Psoas muscle (tissue), 8 donors: ENCODE measurements around the gene CCDC92B. TPM values are rescaled to one million over a fixed set of nuclear protein-coding genes. Genes with fewer than 3 reads are reported as not detected.
"Not testable (repeated sequence)": the region's sequence is repeated elsewhere in the genome, so short reads cannot be mapped to it uniquely, and the experiment has no call there.

Source experiments
- ATAC-seq, 4 donors: fragments of 200-7000 bp; cut with Tn5 transposase; one replicate each; pipeline ENCODE4 v1.9.1; 2020; ENCODE audit warnings: moderate library complexity in 3 of 4, mild to moderate bottlenecking in 2 of 4
- DNase-seq, 2 donors: peaks; one replicate each; pipeline ENCODE4 v3.0.0-alpha.2; 2020
- H3K27ac ChIP-seq: fragments of 200-600 bp; one replicate; pipeline ENCODE4 v1.8.0; 2022
- H3K27me3 ChIP-seq, 3 donors: fragments of 200-600 bp in 1 of 3; one replicate each; pipeline versions ENCODE4 v1.6.1 to v1.8.0; 2013 to 2022; ENCODE audit warnings: low read length in 2 of 3, mild to moderate bottlenecking in 2 of 3, moderate library complexity in 1 of 3; ENCODE audit not compliant: insufficient read depth in 3 of 3
- H3K36me3 ChIP-seq, 2 donors: fragments of 200-600 bp in 1 of 2; one replicate each; pipeline versions ENCODE4 v1.6.1 to v1.8.0; 2013 to 2022; ENCODE audit warnings: low read depth in 1 of 2, mild to moderate bottlenecking in 1 of 2, moderate library complexity in 1 of 2; ENCODE audit not compliant: insufficient read depth in 1 of 2
- H3K4me1 ChIP-seq: fragments of 200-600 bp; one replicate; pipeline ENCODE4 v1.8.0; 2022
- H3K4me3 ChIP-seq: fragments of 200-600 bp; one replicate; pipeline ENCODE4 v1.8.0; 2022; ENCODE audit warnings: mild to moderate bottlenecking
- H3K9me3 ChIP-seq: fragments of 200-600 bp; one replicate; pipeline ENCODE4 v1.8.0; 2022
- WGBS, 3 donors: extraction: QIAGEN DNeasy Blood & Tissue Kit; methylation state at CpG; one replicate each; pipeline versions ENCODE4 v1.1.6 to v1.1.7; 2013; 5-methylcytosine and 5-hydroxymethylcytosine counted together
- intact Hi-C, 2 donors: fragments of 100-400 bp; cut with DNase I; formaldehyde crosslinking; loops; one replicate each; pipeline versions ENCODE4 v1.11.0 to v1.14.2; 2022
- polyA plus RNA-seq, 3 donors: library from polyadenylated mRNA; stranded (reverse); fragments of 200-250 nt; gene quantifications; one replicate each; pipeline ENCODE4 v1.2.3, GENCODE V29; 2013
- total RNA-seq, 4 donors: library from RNA; stranded (reverse); fragmentation: NEBNext Ultra II Directional in 2 of 4; extraction: Animal tissue kit (Norgen Biotek cat#: 25700) in 2 of 4; gene quantifications; one replicate each; pipeline versions ENCODE4 v1.2.1 to v1.2.4, GENCODE V29; 2021 to 2023
- TF ChIP-seq, protein P1 (sequence below): fragments of 200-600 bp; IDR thresholded peaks from one replicate; pipeline ENCODE4 v1.8.0; 2022; ENCODE audit warnings: antibody characterized with exemption
- donor health status: healthy with polysubstance abuse.
- donor health status: DM: no; HTN: no; CAD: no; lungs with moderate emphysema.
- donor health status: Bipolar disorder and iron deficiency.
- donor health status: healthy.
- donor health status: DM: yes; HTN: yes; CAD: no.
- donor health status: DM: no; HTN: no; CAD: no.
- donor health status: DM: no; HTN: no; CAD: no.
- donor health status: DM: yes; HTN: yes; CAD: no.

The CCDC92B gene
- total and polyA plus RNA-seq, 7 donors = 0.01 to 0.23 (median 0.07) TPM; not detected in 3

DNA sequence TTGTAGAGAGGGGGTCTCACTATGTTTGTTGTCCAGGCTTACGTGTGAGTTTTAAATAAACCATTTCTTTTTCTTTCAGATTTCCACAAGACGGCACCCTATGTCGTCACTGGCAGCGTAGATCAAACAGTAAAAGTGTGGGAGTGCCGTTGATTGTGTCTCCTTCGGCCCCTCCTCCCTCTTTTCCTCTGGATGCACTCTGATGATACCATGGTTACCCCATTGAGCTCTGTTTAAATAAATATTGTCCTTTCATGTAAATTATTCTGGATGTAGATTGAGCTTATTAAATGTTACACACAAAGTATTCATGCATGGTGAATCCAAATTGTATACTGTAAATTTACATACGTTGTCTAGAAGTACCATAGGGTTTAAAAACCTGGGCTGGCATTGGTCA lies 67.8 kb downstream of the CCDC92B start:
- Histone ChIP-seq H3K9me3 (no peaks in the 10 kb centered on the region), H3K27ac (no peak overlapping the region), H3K4me3 (no peak overlapping the region), H3K27me3 (no peaks in the 10 kb centered on the region), H3K4me1 (peaks cover 11% of the 10 kb centered on the region), H3K36me3 (peaks cover 0 to 84% of the 10 kb centered on the region in 2 donors)
- TF ChIP-seq, protein P1, sequence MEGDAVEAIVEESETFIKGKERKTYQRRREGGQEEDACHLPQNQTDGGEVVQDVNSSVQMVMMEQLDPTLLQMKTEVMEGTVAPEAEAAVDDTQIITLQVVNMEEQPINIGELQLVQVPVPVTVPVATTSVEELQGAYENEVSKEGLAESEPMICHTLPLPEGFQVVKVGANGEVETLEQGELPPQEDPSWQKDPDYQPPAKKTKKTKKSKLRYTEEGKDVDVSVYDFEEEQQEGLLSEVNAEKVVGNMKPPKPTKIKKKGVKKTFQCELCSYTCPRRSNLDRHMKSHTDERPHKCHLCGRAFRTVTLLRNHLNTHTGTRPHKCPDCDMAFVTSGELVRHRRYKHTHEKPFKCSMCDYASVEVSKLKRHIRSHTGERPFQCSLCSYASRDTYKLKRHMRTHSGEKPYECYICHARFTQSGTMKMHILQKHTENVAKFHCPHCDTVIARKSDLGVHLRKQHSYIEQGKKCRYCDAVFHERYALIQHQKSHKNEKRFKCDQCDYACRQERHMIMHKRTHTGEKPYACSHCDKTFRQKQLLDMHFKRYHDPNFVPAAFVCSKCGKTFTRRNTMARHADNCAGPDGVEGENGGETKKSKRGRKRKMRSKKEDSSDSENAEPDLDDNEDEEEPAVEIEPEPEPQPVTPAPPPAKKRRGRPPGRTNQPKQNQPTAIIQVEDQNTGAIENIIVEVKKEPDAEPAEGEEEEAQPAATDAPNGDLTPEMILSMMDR = no peak
- intact Hi-C loops = no loop called here
- ATAC-seq (no peak), DNase-seq (no peak)
- 86 to 91% (median 88%) methylated on average over 7 of the region's 7 CpGs for WGBS, 3 donors

DNA sequence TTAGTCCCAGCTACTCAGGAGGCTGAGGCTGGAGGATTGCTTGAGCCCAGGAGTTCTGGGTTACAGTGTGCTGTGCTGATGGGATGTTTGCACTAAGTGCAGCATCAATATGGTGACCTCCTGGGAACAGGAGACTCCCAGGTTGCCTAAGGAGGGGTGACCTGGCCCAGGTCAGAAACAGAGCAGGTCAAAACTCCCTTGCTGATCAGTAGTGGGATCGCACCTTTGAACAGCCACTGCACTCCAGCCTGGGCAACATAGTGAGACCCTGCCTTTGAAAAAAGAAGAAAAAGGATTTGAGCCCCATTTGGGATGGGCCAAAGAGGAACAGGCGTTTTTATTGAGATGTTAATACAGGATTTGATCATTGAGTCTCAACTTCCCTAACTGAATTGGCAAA lies 68.5 kb downstream of the CCDC92B start:
- Histone ChIP-seq H3K27ac (no peak overlapping the region), H3K36me3 (peaks cover 0 to 91% of the 10 kb centered on the region in 2 donors), H3K27me3 (no peaks in the 10 kb centered on the region), H3K4me3 (no peak overlapping the region), H3K4me1 (peaks cover 5% of the 10 kb centered on the region), H3K9me3 (no peaks in the 10 kb centered on the region)
- DNase-seq = no peak
- WGBS, 3 donors = 94 to 97% (median 96%) methylated on average over 2 of the region's 2 CpGs
- intact Hi-C loops = no loop called here
- TF ChIP-seq, protein P1 = no peak
- ATAC-seq = no peak

DNA sequence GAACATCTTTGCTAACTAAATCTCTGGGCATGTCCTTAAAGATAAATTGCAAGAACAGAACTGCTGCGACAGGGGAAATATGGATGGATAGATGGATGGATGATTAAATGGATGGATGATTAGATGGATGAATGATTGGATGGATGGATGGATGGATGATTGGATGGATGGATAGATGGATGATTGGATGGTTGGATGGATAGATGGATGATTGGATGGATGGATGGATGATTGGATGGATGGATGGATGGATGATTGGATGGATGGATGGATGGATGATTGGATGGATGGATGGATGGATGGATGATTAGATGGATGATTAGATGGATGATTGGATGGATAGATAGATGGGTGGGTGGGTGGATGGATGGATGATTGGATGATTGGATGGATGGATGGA lies 70.2 kb downstream of the CCDC92B start:
- not testable (repeated sequence) for H3K27me3 ChIP-seq, H3K9me3 ChIP-seq, H3K4me3 ChIP-seq, H3K27ac ChIP-seq, H3K4me1 ChIP-seq, DNase-seq, ATAC-seq
- 97% methylated on average over 1 of the region's 1 CpG for WGBS, 3 donors
- peaks cover 0 to 95% of the 10 kb centered on the region in 2 donors for H3K36me3 ChIP-seq
- intact Hi-C loops = loop anchor here (10.0 kb wide), 1 partner anchor 84 kb away; the partner anchor contains the start of gene PAFAH1B1 (in 2 of the 2)

Other genes starting within 250 kb of the CCDC92B start
- 10 to 100 TPM; 20.9 to 33.0 (median 24.0) TPM for gene METTL16, start 237.8 kb downstream of the CCDC92B start, total RNA-seq
- gene METTL16, start 237.8 kb downstream of the CCDC92B start, polyA plus RNA-seq = 10 to 100 TPM; 11.2 to 26.9 (median 17.1) TPM
- gene PAFAH1B1, start 156.0 kb downstream of the CCDC92B start, total RNA-seq = 100 to 1,000 TPM; 118 to 168 (median 147) TPM
- 100 to 1,000 TPM in 1 of 3 donors, 10 to 100 TPM in 2; 43.8 to 157 (median 53.8) TPM for gene PAFAH1B1, start 156.0 kb downstream of the CCDC92B start, polyA plus RNA-seq
- gene CLUH, start 37.9 kb downstream of the CCDC92B start, total RNA-seq = 100 to 1,000 TPM; 105 to 218 (median 132) TPM
- 100 to 1,000 TPM in 2 of 3 donors, 10 to 100 TPM in 1; 92.2 to 130 (median 117) TPM for gene CLUH, start 37.9 kb downstream of the CCDC92B start, polyA plus RNA-seq
- 1 to 10 TPM in 1 of 4 donors, under 1 TPM in 3; 0.42 to 2.0 (median 0.89) TPM for gene RAP1GAP2, start 46.8 kb upstream of the CCDC92B start, total RNA-seq
- gene RAP1GAP2, start 46.8 kb upstream of the CCDC92B start, polyA plus RNA-seq = 1 to 10 TPM in 1 of 3 donors, under 1 TPM in 2; 0.25 to 1.9 (median 0.47) TPM